ENCODE results near the gene TM7SF2. TPM values are rescaled to one million over a fixed set of nuclear protein-coding genes. Genes with fewer than 3 reads are reported as not detected.

TM7SF2 gene
- total RNA-seq, 1 experiment from 2014 or later = 74.8 TPM

DNA sequence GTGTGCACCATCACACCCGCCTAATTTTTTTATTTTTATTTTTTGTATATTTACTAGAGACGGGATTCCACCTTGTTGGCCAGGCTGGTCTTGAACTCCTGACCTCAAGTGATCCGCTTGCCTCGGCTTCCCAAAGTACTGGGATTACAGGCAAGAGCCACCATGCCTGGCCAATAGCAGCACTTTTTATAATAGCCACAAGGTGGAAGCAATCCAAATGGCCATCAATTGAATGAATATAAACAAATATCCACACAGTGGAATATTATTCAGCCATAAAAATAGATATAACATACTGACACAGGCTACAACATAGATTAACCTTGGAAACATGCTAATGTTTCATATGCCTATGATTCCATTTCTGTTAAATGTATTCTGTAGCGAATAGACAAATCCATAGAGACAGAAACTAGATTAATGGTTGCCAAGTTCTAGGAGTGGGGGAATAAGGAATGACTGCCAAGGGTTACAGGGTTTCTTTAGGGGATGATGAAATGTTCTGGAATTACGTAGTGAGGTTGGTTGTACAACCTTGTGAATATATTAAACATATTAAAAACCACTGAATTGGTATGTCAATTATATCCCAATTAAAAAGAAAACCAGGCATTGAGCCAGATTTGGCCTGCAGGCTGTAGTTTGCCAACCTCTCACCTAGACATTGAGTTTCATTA lies 10.9 kb upstream of the TM7SF2 start:
- Histone ChIP-seq H3K4me2 (ENCODE audit: insufficient read depth, insufficient read length, low read length) (no peak overlapping the region), H2BK12ac (ENCODE audit: insufficient read length, low read depth, low read length) (no peak overlapping the region), H2BK15ac (ENCODE audit: low read depth, low read length) (no peak overlapping the region), H3K27me3 (ENCODE audit: insufficient read depth, low read length) (no peaks in the 10 kb centered on the region), H3K27ac (ENCODE audit: insufficient read length, low read depth, low read length) (no peak overlapping the region), H3T11ph (ENCODE audit: low read length) (no peak overlapping the region), H4K5ac (ENCODE audit: insufficient read length, low read depth, low read length) (no peak overlapping the region), H3K23me2 (ENCODE audit: insufficient read length, low read depth, low read length, poor library complexity, severe bottlenecking) (no peaks in the 10 kb centered on the region), H2BK120ac (ENCODE audit: low read depth, low read length, poor library complexity, severe bottlenecking) (no peak overlapping the region), H2BK20ac (ENCODE audit: low read depth, low read length, poor library complexity, severe bottlenecking) (no peak overlapping the region), H4K91ac (ENCODE audit: insufficient read length, low read depth, low read length) (no peak overlapping the region), H3K79me1 (ENCODE audit: insufficient read depth, low read depth, low read length, poor library complexity, severe bottlenecking) (peaks cover 4% of the 10 kb centered on the region), H3K14ac (ENCODE audit: insufficient read depth, low read length) (no peak overlapping the region), H3K56ac (ENCODE audit: insufficient read length, low read depth, low read length) (no peak overlapping the region), H3K4ac (ENCODE audit: low read depth, low read length) (no peak overlapping the region), H2AFZ (ENCODE audit: low read length) (no peak overlapping the region), H3K18ac (ENCODE audit: insufficient read length, low read depth, low read length) (no peak overlapping the region), H3K79me2 (ENCODE audit: insufficient read depth, low read length) (0 out of 2 replicates have a peak, but pooled peaks cover 3% of the 10 kb centered on the region), H3K9ac (ENCODE audit: extremely low read depth, insufficient read length, low read length) (no peak overlapping the region), H3K23ac (ENCODE audit: insufficient read length, low read depth, low read length) (no peak overlapping the region), H3K4me1 (ENCODE audit: insufficient read depth, low read length) (no peaks in the 10 kb centered on the region), H4K20me1 (ENCODE audit: control insufficient read depth, insufficient read depth, insufficient read length) (no peaks in the 10 kb centered on the region), H3K9me3 (ENCODE audit: control insufficient read depth, low read depth, low read length) (no peaks in the 10 kb centered on the region), H4K8ac (replicated peaks; ENCODE audit: insufficient read length, low read depth, low read length) (no peak overlapping the region), H2AK5ac (ENCODE audit: insufficient read length, low read length) (no peak overlapping the region), H2BK5ac (ENCODE audit: insufficient read length, low read length) (no peak overlapping the region)
- peaks cover 5% of the 10 kb centered on the region in 2 experiments for H3K4me1 Mint-ChIP-seq
- H3K27me3 Mint-ChIP-seq (ENCODE audit: low read depth) = no peaks in the 10 kb centered on the region
- no peak overlapping the region for H3K4me3 Mint-ChIP-seq
- H3K36me3 Mint-ChIP-seq (ENCODE audit: insufficient read depth in 1 of 3, low read depth in 3 of 3) = peaks cover 4 to 16% (median 14%) of the 10 kb centered on the region in 3 experiments; a peak in 5 of 7 replicates
- TF ChIP-seq, protein P1, sequence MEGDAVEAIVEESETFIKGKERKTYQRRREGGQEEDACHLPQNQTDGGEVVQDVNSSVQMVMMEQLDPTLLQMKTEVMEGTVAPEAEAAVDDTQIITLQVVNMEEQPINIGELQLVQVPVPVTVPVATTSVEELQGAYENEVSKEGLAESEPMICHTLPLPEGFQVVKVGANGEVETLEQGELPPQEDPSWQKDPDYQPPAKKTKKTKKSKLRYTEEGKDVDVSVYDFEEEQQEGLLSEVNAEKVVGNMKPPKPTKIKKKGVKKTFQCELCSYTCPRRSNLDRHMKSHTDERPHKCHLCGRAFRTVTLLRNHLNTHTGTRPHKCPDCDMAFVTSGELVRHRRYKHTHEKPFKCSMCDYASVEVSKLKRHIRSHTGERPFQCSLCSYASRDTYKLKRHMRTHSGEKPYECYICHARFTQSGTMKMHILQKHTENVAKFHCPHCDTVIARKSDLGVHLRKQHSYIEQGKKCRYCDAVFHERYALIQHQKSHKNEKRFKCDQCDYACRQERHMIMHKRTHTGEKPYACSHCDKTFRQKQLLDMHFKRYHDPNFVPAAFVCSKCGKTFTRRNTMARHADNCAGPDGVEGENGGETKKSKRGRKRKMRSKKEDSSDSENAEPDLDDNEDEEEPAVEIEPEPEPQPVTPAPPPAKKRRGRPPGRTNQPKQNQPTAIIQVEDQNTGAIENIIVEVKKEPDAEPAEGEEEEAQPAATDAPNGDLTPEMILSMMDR (conservative IDR thresholded peaks at IDR 0.05) = peak; percentile 36; the same call in 2 of the 3 replicates
- H3K27ac Mint-ChIP-seq = no peak overlapping the region
- WGBS (ENCODE audit: extremely low coverage, insufficient read length, low lambda C conversion rate) = no CpG with 5 or more reads among the region's 6 CpGs
- H3K9me3 Mint-ChIP-seq = no peaks in the 10 kb centered on the region
- no peak for DNase-seq
